GM03348 (cell line): ENCODE measurements around the gene ATP5PO.
A peak's percentile ranks its signal among the peaks of the same experiment; 100 is the strongest.
"Not testable (repeated sequence)": the region's sequence is repeated elsewhere in the genome, so short reads cannot be mapped to it uniquely, and the experiment has no call there.

Experiments used
- DNase-seq: peaks from one replicate; pipeline ENCODE4 v3.0.0; 2012; ENCODE audit warnings: low spot score

ATP5PO gene

GRCh38 chr21:33867868-33868267, 47.7 kb downstream of the ATP5PO start:
- DNase-seq, result not testable (repeated sequence)

GRCh38 chr21:33866826-33867225, 48.8 kb downstream of the ATP5PO start:
- DNase-seq, result peak; percentile 57

GRCh38 chr21:33865996-33866575, 49.5 kb downstream of the ATP5PO start:
- DNase-seq, result no peak

- no peak for DNase-seq
Measured at GRCh38 chr21:33865176-33865575, 50.4 kb downstream of the ATP5PO start.

- no peak for DNase-seq
Measured at GRCh38 chr21:33864150-33864549, 51.5 kb downstream of the ATP5PO start.

- DNase-seq, result not testable (repeated sequence)
Measured at GRCh38 chr21:33863191-33863590, 52.4 kb downstream of the ATP5PO start.

GRCh38 chr21:33861125-33861524, 54.5 kb downstream of the ATP5PO start:
- no peak for DNase-seq

GRCh38 chr21:33860332-33860879, 55.2 kb downstream of the ATP5PO start:
- DNase-seq, result no peak

- no peak for DNase-seq
Measured at GRCh38 chr21:33859373-33860102, 56.1 kb downstream of the ATP5PO start.

- no peak for DNase-seq
Measured at GRCh38 chr21:33858667-33859372, 56.8 kb downstream of the ATP5PO start.

GRCh38 chr21:33857846-33858666, 57.5 kb downstream of the ATP5PO start:
- DNase-seq, result no peak

- DNase-seq, result no peak
Measured at GRCh38 chr21:33856893-33857527, 58.6 kb downstream of the ATP5PO start.

GRCh38 chr21:33855190-33855589, 60.4 kb downstream of the ATP5PO start:
- no peak for DNase-seq

GRCh38 chr21:33854604-33855003, 61.0 kb downstream of the ATP5PO start:
- DNase-seq, result no peak
